Thyroid gland (tissue), 4 donors: ENCODE measurements around the gene FAM89B.

Experiments
- CTCF ChIP-seq, 6 experiments: fragments of 200-600 bp in 3 of 6; fragments of 450-650 bp in 3 of 6; sonication (generic) in 3 of 6; IDR thresholded peaks; one replicate each; pipeline ENCODE4 v1.5.1; 2016 to 2019; ENCODE audit warnings: antibody characterized with exemption in 6 of 6, mild to moderate bottlenecking in 2 of 6, inconsistent platforms in 1 of 6, moderate library complexity in 1 of 6
- POLR2A ChIP-seq, 2 donors: fragments of 450-650 bp; IDR thresholded peaks; one replicate each; pipeline ENCODE4 v1.6.1; 2017; ENCODE audit warnings: antibody characterized with exemption in 2 of 2, mild to moderate bottlenecking in 2 of 2, moderate library complexity in 1 of 2

- TF ChIP-seq CTCF (IDR thresholded peaks at IDR 0.05) (no peak), POLR2A (IDR thresholded peaks at IDR 0.05) (no peak)
These were observed 37.2 kb upstream of the FAM89B start for GRCh38 chr11:65535102-65535501.
